HepG2 (cell line): ENCODE data around the gene DAAM1.

ENCODE experiments used
- EZH2 ChIP-seq: conservative IDR thresholded peaks from 2 replicates; pipeline ENCODE4 v1.6.1; 2012; ENCODE audit warnings: mild to moderate bottlenecking, low read depth, low read length, moderate library complexity
- HOXA7 ChIP-seq: sonication (generic); formaldehyde crosslinking; IDR thresholded peaks from 2 replicates; pipeline ENCODE4 v1.8.1; 2022; ENCODE audit warnings: mild to moderate bottlenecking, missing genetic modification reagents, moderate library complexity
- MAFK ChIP-seq, 2 experiments: IDR thresholded peaks in 1 of 2; conservative IDR thresholded peaks in 1 of 2; 2 replicates each; pipeline ENCODE4 v1.6.1; 2011; ENCODE audit warnings: improper control_type of control experiment in 2 of 2, low read length in 2 of 2
- ZFAT ChIP-seq: sonication (generic); formaldehyde crosslinking; conservative IDR thresholded peaks from 2 replicates; pipeline ENCODE4 v1.8.1; 2023; ENCODE audit warnings: missing genetic modification reagents, inconsistent platforms
- ZNF160 ChIP-seq: sonication (generic); formaldehyde crosslinking; IDR thresholded peaks from 2 replicates; pipeline ENCODE4 v1.8.0; 2022; ENCODE audit warnings: mild to moderate bottlenecking, inconsistent platforms, missing genetic modification reagents
- ZNF33A ChIP-seq: sonication (generic); formaldehyde crosslinking; IDR thresholded peaks from 2 replicates; pipeline ENCODE4 v1.5.1; 2020; ENCODE audit warnings: missing genetic modification reagents, mild to moderate bottlenecking, moderate library complexity, borderline replicate concordance
- ZNF660 ChIP-seq: sonication (generic); formaldehyde crosslinking; IDR thresholded peaks from 2 replicates; pipeline ENCODE4 v1.5.1; 2020; ENCODE audit warnings: mild to moderate bottlenecking, low read depth, missing genetic modification reagents, borderline replicate concordance

GRCh38 chr14:59241121-59241520, 52.7 kb downstream of the DAAM1 start:
- TF ChIP-seq ZNF33A, result no peak
- no peak for TF ChIP-seq ZNF160 (CRISPR knock-in tag)
- no peak for TF ChIP-seq ZNF660 (CRISPR knock-in tag)
- no peak for TF ChIP-seq ZFAT (CRISPR knock-in tag)
- no peak for TF ChIP-seq EZH2
- no peak for TF ChIP-seq MAFK (conservative IDR thresholded peaks at IDR 0.05 in 1 of 2, IDR thresholded peaks at IDR 0.05 in 1 of 2; ENCODE audit: low read length in 2 of 2)
- TF ChIP-seq HOXA7, result no peak
